ENCODE data around the gene CHRDL2. TPM values are rescaled to one million over a fixed set of nuclear protein-coding genes. Genes with fewer than 3 reads are reported as not detected.
"Not testable (repeated sequence)": the region's sequence is repeated elsewhere in the genome, so short reads cannot be mapped to it uniquely, and the experiment has no call there.

CHRDL2 gene
- total RNA-seq, 1 donor from 2014 or later = not detected

DNA sequence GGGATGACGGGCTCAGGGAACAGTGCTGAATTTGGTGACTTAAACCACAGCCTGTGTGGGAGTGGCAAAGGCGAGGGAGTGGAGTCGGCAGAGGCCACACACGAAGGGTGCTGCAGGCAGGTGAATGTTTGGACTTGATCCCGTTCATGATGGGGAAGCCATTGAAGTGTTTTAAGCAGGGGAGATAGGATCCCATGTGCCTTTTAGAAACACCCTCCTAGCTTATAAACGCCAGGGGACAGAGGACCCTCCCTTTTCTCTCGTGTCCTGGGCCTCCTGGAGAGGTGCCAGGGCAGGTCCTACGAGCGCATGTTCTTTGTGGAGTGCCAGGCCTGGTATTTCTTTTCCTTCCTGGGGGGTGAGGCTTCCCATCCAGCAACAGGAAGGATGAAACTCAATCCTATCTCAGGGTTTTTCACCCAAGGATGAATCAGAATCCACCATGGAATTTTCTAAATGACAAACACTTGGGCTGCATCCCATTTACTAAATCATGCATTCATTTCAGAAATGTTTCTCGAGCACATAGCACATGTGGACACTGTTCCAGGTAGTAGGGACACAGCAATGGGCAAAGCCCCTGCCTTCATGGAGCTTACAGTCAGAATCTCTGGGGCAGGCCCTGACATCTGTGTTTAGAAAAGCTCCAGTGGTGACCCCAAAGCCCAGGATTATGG lies 59.6 kb downstream of the CHRDL2 start:
- Histone ChIP-seq H3K27me3 (ENCODE audit: control insufficient read depth, insufficient read depth, low read length) (no peaks in the 10 kb centered on the region), H3K4me3 (ENCODE audit: low read depth, low read length) (no peak overlapping the region), H3K36me3 (ENCODE audit: control insufficient read depth, insufficient read depth, low read length) (no peaks in the 10 kb centered on the region)
- TF ChIP-seq, protein P1, sequence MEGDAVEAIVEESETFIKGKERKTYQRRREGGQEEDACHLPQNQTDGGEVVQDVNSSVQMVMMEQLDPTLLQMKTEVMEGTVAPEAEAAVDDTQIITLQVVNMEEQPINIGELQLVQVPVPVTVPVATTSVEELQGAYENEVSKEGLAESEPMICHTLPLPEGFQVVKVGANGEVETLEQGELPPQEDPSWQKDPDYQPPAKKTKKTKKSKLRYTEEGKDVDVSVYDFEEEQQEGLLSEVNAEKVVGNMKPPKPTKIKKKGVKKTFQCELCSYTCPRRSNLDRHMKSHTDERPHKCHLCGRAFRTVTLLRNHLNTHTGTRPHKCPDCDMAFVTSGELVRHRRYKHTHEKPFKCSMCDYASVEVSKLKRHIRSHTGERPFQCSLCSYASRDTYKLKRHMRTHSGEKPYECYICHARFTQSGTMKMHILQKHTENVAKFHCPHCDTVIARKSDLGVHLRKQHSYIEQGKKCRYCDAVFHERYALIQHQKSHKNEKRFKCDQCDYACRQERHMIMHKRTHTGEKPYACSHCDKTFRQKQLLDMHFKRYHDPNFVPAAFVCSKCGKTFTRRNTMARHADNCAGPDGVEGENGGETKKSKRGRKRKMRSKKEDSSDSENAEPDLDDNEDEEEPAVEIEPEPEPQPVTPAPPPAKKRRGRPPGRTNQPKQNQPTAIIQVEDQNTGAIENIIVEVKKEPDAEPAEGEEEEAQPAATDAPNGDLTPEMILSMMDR (IDR thresholded peaks at IDR 0.05; ENCODE audit: insufficient read depth, low read length, poor library complexity, severe bottlenecking) = no peak
- DNase-seq (ENCODE audit: low read depth) = no peak

DNA sequence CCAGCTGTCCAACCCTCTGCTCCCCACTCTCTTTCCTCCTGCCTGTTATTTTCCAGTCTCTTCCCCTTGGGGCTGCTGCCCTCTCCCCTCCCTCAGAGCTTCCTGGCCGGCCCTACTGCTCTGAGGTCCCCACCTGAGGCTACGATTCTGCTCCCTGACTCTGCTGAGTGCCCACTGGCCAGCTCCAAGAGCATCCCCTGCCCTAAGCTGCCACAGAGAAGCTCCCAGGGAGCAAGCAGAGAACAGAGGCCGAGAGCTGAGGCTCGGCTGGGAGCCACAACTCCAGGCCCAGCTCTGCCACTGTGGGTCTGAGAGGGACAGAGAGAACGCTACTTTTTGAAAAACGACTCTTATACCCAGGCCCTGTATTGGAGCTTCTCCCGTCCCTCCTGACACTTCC lies 61.1 kb downstream of the CHRDL2 start:
- TF ChIP-seq, protein P1 (IDR thresholded peaks at IDR 0.05; ENCODE audit: insufficient read depth, low read length, poor library complexity, severe bottlenecking) = no peak
- no peak for DNase-seq (ENCODE audit: low read depth)
- H3K36me3 ChIP-seq (ENCODE audit: control insufficient read depth, insufficient read depth, low read length) = no peaks in the 10 kb centered on the region
- H3K27me3 ChIP-seq (ENCODE audit: control insufficient read depth, insufficient read depth, low read length) = no peaks in the 10 kb centered on the region
- H3K4me3 ChIP-seq (ENCODE audit: low read depth, low read length) = no peak overlapping the region

DNA sequence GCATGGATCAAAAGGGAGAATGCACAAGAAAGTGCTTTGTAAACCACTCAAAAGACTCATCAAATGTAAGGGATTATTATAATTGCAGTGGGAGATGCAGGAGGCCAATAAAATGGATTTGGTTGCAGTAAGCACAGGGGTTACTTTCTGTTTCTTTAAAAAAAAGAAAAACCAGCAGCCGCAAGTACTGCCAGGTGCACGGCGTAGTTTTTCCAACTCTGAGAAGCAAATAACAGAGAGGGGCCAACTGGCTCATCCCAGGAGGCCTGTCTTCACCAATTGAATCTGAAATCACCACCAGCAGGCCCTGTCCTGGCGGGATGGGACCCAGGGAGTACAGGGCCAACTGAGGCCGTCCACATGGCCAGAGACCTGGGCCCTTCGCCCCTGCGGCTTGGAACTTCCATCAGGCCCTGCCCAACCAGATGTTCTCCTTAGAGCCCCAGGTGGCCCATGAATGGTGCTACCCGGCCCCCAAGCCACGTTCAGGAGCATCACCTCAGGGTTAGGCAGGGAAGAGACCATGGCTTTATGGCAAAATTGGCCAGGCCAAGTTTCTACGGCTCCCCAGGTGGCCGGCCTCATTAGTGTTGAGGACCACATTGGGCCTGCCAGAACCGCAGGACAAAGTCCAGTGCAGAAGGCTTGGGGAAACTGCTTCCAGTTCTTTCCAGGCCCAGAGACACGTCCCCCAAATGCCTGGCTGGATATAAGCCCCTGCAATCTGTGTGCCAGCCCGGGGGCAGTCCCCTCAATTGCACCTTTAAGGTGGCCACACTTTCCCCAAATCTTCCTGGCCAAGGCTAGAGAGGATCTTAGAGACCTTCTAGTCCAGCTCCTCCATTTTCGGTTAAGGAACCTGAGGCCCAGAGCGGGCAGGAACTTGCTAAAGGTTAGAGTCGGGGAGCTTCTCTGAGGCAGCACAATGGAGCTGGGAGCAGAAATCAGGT lies 61.7 kb downstream of the CHRDL2 start:
- TF ChIP-seq, protein P1 (IDR thresholded peaks at IDR 0.05; ENCODE audit: insufficient read depth, low read length, poor library complexity, severe bottlenecking) = no peak
- no peak for DNase-seq (ENCODE audit: low read depth)
- Histone ChIP-seq H3K27me3 (ENCODE audit: control insufficient read depth, insufficient read depth, low read length) (no peaks in the 10 kb centered on the region), H3K36me3 (ENCODE audit: control insufficient read depth, insufficient read depth, low read length) (no peaks in the 10 kb centered on the region), H3K4me3 (ENCODE audit: low read depth, low read length) (no peak overlapping the region)

DNA sequence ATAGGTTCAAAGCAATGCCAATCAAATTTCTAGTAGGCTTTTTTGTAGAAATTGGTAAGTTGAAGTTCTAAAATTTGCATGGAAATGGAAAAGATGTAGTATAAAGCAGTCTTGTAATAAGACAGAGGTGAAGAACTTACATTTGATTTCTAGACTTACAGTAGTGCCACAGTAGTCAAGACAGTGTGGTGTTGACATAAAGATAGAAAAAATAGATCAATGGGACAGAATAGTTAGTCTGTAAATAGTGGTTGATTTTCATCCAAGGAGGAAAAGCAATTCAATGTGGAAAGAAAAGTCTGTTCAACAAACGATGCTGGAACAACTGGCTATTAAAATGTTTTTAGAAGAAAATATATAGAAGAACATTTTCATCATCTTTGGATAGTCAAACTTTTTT lies 67.9 kb downstream of the CHRDL2 start:
- Histone ChIP-seq H3K36me3 (ENCODE audit: control insufficient read depth, insufficient read depth, low read length) (no peaks in the 10 kb centered on the region), H3K27me3 (ENCODE audit: control insufficient read depth, insufficient read depth, low read length) (no peaks in the 10 kb centered on the region), H3K4me3 (ENCODE audit: low read depth, low read length) (no peak overlapping the region)
- DNase-seq (ENCODE audit: low read depth) = no peak
- TF ChIP-seq, protein P1 (IDR thresholded peaks at IDR 0.05; ENCODE audit: insufficient read depth, low read length, poor library complexity, severe bottlenecking) = no peak

DNA sequence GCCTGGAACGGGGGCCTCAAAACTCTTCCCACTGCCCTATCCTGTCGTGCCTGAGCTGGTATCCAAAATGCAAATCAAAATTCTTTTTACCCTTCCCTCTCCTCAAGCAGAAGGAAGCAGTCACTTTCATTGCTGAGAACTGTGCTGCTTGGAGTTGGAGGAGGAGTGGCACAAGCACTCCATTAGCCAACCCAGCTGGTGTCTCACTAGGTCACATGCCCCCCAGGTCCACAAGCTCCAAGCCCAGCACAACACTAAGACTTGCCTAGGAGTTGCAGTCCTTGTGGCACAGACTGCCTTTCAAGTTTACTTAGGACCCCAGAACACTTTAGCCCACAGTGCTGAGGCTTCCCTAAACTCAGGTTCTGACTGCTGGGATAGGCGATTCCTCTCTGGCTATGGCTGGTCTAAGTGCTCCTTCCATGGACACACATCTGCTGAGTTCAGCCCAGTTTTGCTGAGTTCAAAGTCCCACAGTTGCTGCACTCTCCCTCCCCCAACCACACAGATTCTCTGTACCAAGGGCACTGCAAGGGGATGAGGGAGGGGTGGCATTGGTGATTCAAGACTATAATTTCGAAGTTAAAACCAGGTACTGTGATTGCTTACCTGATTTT lies 68.6 kb downstream of the CHRDL2 start:
- Histone ChIP-seq H3K4me3 (ENCODE audit: low read depth, low read length) (no peak overlapping the region), H3K27me3 (ENCODE audit: control insufficient read depth, insufficient read depth, low read length) (no peaks in the 10 kb centered on the region), H3K36me3 (ENCODE audit: control insufficient read depth, insufficient read depth, low read length) (no peaks in the 10 kb centered on the region)
- TF ChIP-seq, protein P1 (IDR thresholded peaks at IDR 0.05; ENCODE audit: insufficient read depth, low read length, poor library complexity, severe bottlenecking) = no peak
- DNase-seq (ENCODE audit: low read depth) = no peak

DNA sequence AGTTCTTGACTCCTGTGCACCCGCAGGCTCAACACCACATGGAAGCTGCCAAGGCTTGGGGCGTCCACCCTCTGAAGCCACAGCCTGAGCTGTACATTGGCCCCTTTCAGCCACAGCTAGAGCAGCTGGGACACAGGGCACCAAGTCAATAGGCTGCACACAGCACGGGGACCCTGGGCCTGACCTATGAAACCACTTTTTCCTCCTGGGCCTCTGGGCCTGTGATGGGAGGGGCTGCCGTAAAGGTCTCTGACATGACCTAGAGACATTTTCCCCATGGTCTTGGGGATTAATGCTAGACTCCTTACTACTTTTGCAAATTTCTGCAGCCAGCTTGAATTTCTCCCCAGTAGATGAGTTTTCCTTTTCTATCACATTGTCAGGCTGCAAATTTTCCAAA lies 72.1 kb downstream of the CHRDL2 start:
- not testable (repeated sequence) for H3K36me3 ChIP-seq (ENCODE audit: control insufficient read depth, insufficient read depth, low read length); DNase-seq (ENCODE audit: low read depth); H3K27me3 ChIP-seq (ENCODE audit: control insufficient read depth, insufficient read depth, low read length); H3K4me3 ChIP-seq (ENCODE audit: low read depth, low read length)

Measured in kidney epithelial cell (primary cell).